Endothelial cell of umbilical vein (primary cell): ENCODE results near the gene TMEM132A. TPM values are rescaled to one million over a fixed set of nuclear protein-coding genes. Genes with fewer than 3 reads are reported as not detected.

ENCODE experiments used
- BruUV-seq: library from RNA; stranded (reverse); fragments of 400-500 nt; replicated peaks from 2 replicates; lab custom pipeline; 2021; lab: Mats Ljungman, UMichigan
- CTCF ChIA-PET: fragments of 300-600, 350-600 bp; sonication (Branson Sonifier 250); formaldehyde crosslinking; loops from one replicate; lab custom pipeline; 2021; ENCODE audit warnings: antibody characterized with exemption, inconsistent platforms; lab: Charles Lee
- POLR2A ChIA-PET: fragments of 300-600, 350-600 bp; sonication (Branson Sonifier 250); formaldehyde crosslinking; loops from one replicate; lab custom pipeline; 2021; ENCODE audit warnings: antibody characterized with exemption, inconsistent platforms; lab: Charles Lee
- DNase-seq: peaks from one replicate; pipeline ENCODE4 v3.0.0-alpha.2; 2011; ENCODE audit warnings: low read depth, low spot score
- FAIRE-seq: peaks from 2 replicates; lab custom pipeline; 2011; peaks lifted over from hg19 to GRCh38; lab: Jason Lieb, UNC
- H2AFZ ChIP-seq: 2 replicates; pipeline ENCODE4 v1.6.0; 2012; ENCODE audit warnings: low read depth, low read length, control low read depth, inconsistent platforms
- H3K27ac ChIP-seq: 2 replicates; pipeline ENCODE4 v1.5.1; 2011; ENCODE audit warnings: low read depth, mild to moderate bottlenecking, control low read depth, low read length, moderate library complexity; ENCODE audit not compliant: insufficient read depth
- H3K27me3 ChIP-seq, 2 experiments: 2 replicates each; pipeline versions ENCODE4 v1.6.0 to v1.6.1; 2011; ENCODE audit warnings: low read length in 2 of 2, mixed read lengths in 1 of 2; ENCODE audit not compliant: control insufficient read depth in 2 of 2, insufficient read depth in 2 of 2
- H3K36me3 ChIP-seq, 2 experiments: 2 replicates in 1 of 2; 3 replicates in 1 of 2; pipeline ENCODE4 v1.5.1; 2011; ENCODE audit warnings: low read length in 2 of 2, mild to moderate bottlenecking in 1 of 2, moderate library complexity in 1 of 2; ENCODE audit not compliant: control insufficient read depth in 2 of 2, insufficient read depth in 2 of 2; ENCODE audit errors: extremely low read depth in 1 of 2
- H3K4me1 ChIP-seq: 3 replicates; pipeline ENCODE4 v1.5.1; 2011; ENCODE audit warnings: mild to moderate bottlenecking, low read length; ENCODE audit not compliant: control insufficient read depth, insufficient read depth; ENCODE audit errors: extremely low read depth
- H3K4me2 ChIP-seq: 2 replicates; pipeline ENCODE4 v1.6.1; 2011; ENCODE audit warnings: low read length, control low read depth, mixed read lengths; ENCODE audit not compliant: insufficient read depth
- H3K4me3 ChIP-seq, 3 experiments: fragments of 200-600 bp in 1 of 3; sonication (generic), shearing (Covaris generic) in 1 of 3; replicated peaks in 1 of 3; 2 replicates each; pipeline ENCODE4 v1.5.1; 2011 to 2016; ENCODE audit warnings: control low read depth in 3 of 3, low read length in 3 of 3, mild to moderate bottlenecking in 2 of 3, inconsistent platforms in 1 of 3, low read depth in 1 of 3, moderate library complexity in 1 of 3; ENCODE audit not compliant: insufficient read depth in 1 of 3
- H3K79me2 ChIP-seq: 2 replicates; pipeline ENCODE4 v1.6.0; 2012; ENCODE audit warnings: low read length, inconsistent platforms; ENCODE audit not compliant: control insufficient read depth, insufficient read depth
- H3K9ac ChIP-seq: replicated peaks from 2 replicates; pipeline ENCODE3; 2011; ENCODE audit warnings: low read length, control low read depth; ENCODE audit not compliant: insufficient read depth; ENCODE audit errors: extremely low read depth
- H3K9me1 ChIP-seq: replicated peaks from 3 replicates; pipeline ENCODE4 v1.6.0; 2011; ENCODE audit warnings: mild to moderate bottlenecking, low read length; ENCODE audit not compliant: control insufficient read depth, insufficient read depth; ENCODE audit errors: extremely low read depth
- H3K9me3 ChIP-seq: replicated peaks from 2 replicates; pipeline ENCODE4 v1.5.1; 2012; ENCODE audit warnings: low read length, inconsistent platforms; ENCODE audit not compliant: control insufficient read depth, insufficient read depth
- H4K20me1 ChIP-seq: replicated peaks from 2 replicates; pipeline ENCODE3; 2011; ENCODE audit warnings: mild to moderate bottlenecking, low read length; ENCODE audit not compliant: control insufficient read depth, insufficient read depth; ENCODE audit errors: extremely low read depth
- CTCF ChIP-seq, 2 donors: IDR thresholded peaks; 1 replicate in 1 of 2; 2 replicates in 1 of 2; pipeline ENCODE4 v1.5.1; 2011; ENCODE audit warnings: low read length in 2 of 2, mild to moderate bottlenecking in 2 of 2, moderate library complexity in 2 of 2, control low read depth in 1 of 2, inconsistent platforms in 1 of 2, low read depth in 1 of 2; ENCODE audit not compliant: insufficient read depth in 1 of 2; ENCODE audit errors: extremely low read depth in 1 of 2
- EZH2 ChIP-seq: IDR thresholded peaks from 2 replicates; pipeline ENCODE4 v1.6.1; 2012; ENCODE audit warnings: borderline replicate concordance, low read depth, mild to moderate bottlenecking, moderate library complexity, low read length, inconsistent platforms; ENCODE audit not compliant: severe bottlenecking
- FOS ChIP-seq: IDR thresholded peaks from 2 replicates; pipeline ENCODE4 v1.6.1; 2011; ENCODE audit warnings: mild to moderate bottlenecking, low read length, moderate library complexity, borderline replicate concordance; ENCODE audit not compliant: insufficient read depth
- GATA2 ChIP-seq: IDR thresholded peaks from 2 replicates; pipeline ENCODE4 v1.7.0; 2011; ENCODE audit warnings: low read depth, mild to moderate bottlenecking, moderate library complexity, mixed read lengths, low read length; ENCODE audit not compliant: insufficient read length, insufficient read depth
- JUN ChIP-seq: IDR thresholded peaks from 2 replicates; pipeline ENCODE4 v1.6.1; 2011; ENCODE audit warnings: borderline replicate concordance, low read depth; ENCODE audit not compliant: insufficient read length, insufficient read depth
- MAX ChIP-seq: IDR thresholded peaks from 2 replicates; pipeline ENCODE4 v1.6.1; 2011; ENCODE audit not compliant: insufficient read depth, insufficient read length
- MYC ChIP-seq: IDR thresholded peaks from one replicate; pipeline ENCODE4 v1.6.1; 2011; ENCODE audit warnings: mild to moderate bottlenecking, low read depth, low read length
- POLR2A ChIP-seq: IDR thresholded peaks from 2 replicates; pipeline ENCODE4 v1.6.1; 2012; ENCODE audit warnings: low read depth, mild to moderate bottlenecking, control low read depth, low read length
- POLR2AphosphoS5 ChIP-seq: IDR thresholded peaks from 2 replicates; pipeline ENCODE4 v1.6.1; 2012; ENCODE audit warnings: low read depth, mild to moderate bottlenecking, control low read depth, low read length, moderate library complexity; ENCODE audit not compliant: insufficient read depth
- dilution Hi-C: fragments of 300-500 bp; cut with MboI; formaldehyde crosslinking; loops from one replicate; pipeline ENCODE4 v1.15.0; 2019; ENCODE audit warnings: low sequenced_read_pairs; ENCODE audit not compliant: extremely low pct_ligation_motif_present
- intact Hi-C: fragments of 100-400 bp; cut with micrococcal nuclease; formaldehyde crosslinking; loops from one replicate; pipeline ENCODE4 v1.10.0; 2022
- polyA plus RNA-seq, 4 experiments: library from polyadenylated mRNA; depleted of rRNA in 3 of 4; stranded (reverse) in 3 of 4; unstranded in 1 of 4; fragments of >200 nt; gene quantifications; 2 replicates each; pipeline versions ENCODE4 v1.2.1 to v1.2.3, GENCODE V29; 2011 to 2012; ENCODE audit warnings: missing spikeins in 1 of 4
- small RNA-seq: library from RNA; depleted of rRNA; stranded (forward); fragments of <200 nt; gene quantifications from one replicate; pipeline ENCODE3, GENCODE V24; 2012; ENCODE audit warnings: low replicate concordance, low read depth; ENCODE audit not compliant: insufficient read depth, insufficient read length
- total RNA-seq: library from RNA; stranded (reverse); gene quantifications from 2 replicates; pipeline ENCODE4 v1.2.3, GENCODE V29; 2021

Gene TMEM132A
- total and polyA plus RNA-seq, 2 donors (not counting 3 experiments of a cell fraction or from before 2014, with no cell fraction given): 74.3 to 106 TPM

- dilution Hi-C loops: no loop called here
- no peaks in the 10 kb centered on the region for H3K9me3 ChIP-seq
- no TSS peak for BruUV-seq
- no peak overlapping the region for H3K4me2 ChIP-seq
- intact Hi-C loops: no loop called here
- CTCF ChIA-PET: no interaction called here
- H2AFZ ChIP-seq: no peak overlapping the region
- POLR2A ChIA-PET: no interaction called here
- H3K4me1 ChIP-seq: no peaks in the 10 kb centered on the region
- no peak overlapping the region for H3K27ac ChIP-seq
- peaks cover 4 to 14% of the 10 kb centered on the region in 2 experiments for H3K27me3 ChIP-seq
- no peak for TF ChIP-seq POLR2AphosphoS5
- TF ChIP-seq MAX: no peak
- no peak for TF ChIP-seq FOS
- TF ChIP-seq EZH2: no peak
- no peak for TF ChIP-seq MYC
- TF ChIP-seq JUN: no peak
- TF ChIP-seq CTCF (IDR thresholded peaks at IDR 0.05; ENCODE audit: extremely low read depth in 1 of 2, insufficient read depth in 1 of 2, low read depth in 1 of 2, low read length in 2 of 2): no peak
- TF ChIP-seq GATA2: no peak
- no peak for TF ChIP-seq POLR2A
- no peaks in the 10 kb centered on the region for H4K20me1 ChIP-seq
- no peak for FAIRE-seq
- H3K4me3 ChIP-seq: no peak overlapping the region
- DNase-seq: no peak
- H3K9ac ChIP-seq: no peak overlapping the region
- H3K9me1 ChIP-seq: no peaks in the 10 kb centered on the region
- H3K79me2 ChIP-seq: no peaks in the 10 kb centered on the region
- H3K36me3 ChIP-seq: no peaks in the 10 kb centered on the region
These were observed 62.0 kb downstream of the TMEM132A start for GRCh38 chr11:60985991-60986915.

Small RNAs within 50 kb of the gene (small RNA-seq; reads per million reads assigned to genes)
- not detected for gene RNU6-933P

Other genes starting within 250 kb of the TMEM132A start
- gene MS4A8, start 224.8 kb upstream of the TMEM132A start, total RNA-seq: not detected in 2 replicates
- gene MS4A8, start 224.8 kb upstream of the TMEM132A start, polyA plus RNA-seq: not detected in 2 replicates
- not detected in 2 replicates for gene MS4A18, start 199.7 kb upstream of the TMEM132A start, total RNA-seq
- gene MS4A18, start 199.7 kb upstream of the TMEM132A start, polyA plus RNA-seq: not detected in 2 replicates
- gene MS4A15, start 167.6 kb upstream of the TMEM132A start, total RNA-seq: not detected in 2 replicates
- not detected in 2 replicates for gene MS4A15, start 167.6 kb upstream of the TMEM132A start, polyA plus RNA-seq
- not detected in 2 replicates for gene MS4A10, start 139.1 kb upstream of the TMEM132A start, total RNA-seq
- not detected in 2 replicates for gene MS4A10, start 139.1 kb upstream of the TMEM132A start, polyA plus RNA-seq
- gene CCDC86, start 82.3 kb upstream of the TMEM132A start, total RNA-seq: 57.6 and 60.8 TPM in 2 replicates
- 29.8 and 32.3 TPM in 2 replicates for gene CCDC86, start 82.3 kb upstream of the TMEM132A start, polyA plus RNA-seq
- gene PTGDR2, start 68.5 kb upstream of the TMEM132A start, total RNA-seq: 0.15 TPM in 1 of 2 replicates, not detected in the other
- not detected in 2 replicates for gene PTGDR2, start 68.5 kb upstream of the TMEM132A start, polyA plus RNA-seq
- not detected in 2 replicates for gene ZP1, start 56.9 kb upstream of the TMEM132A start, total RNA-seq
- gene ZP1, start 56.9 kb upstream of the TMEM132A start, polyA plus RNA-seq: not detected in 2 replicates
- gene PRPF19, start 17.9 kb upstream of the TMEM132A start, total RNA-seq: 114 and 126 TPM in 2 replicates
- gene PRPF19, start 17.9 kb upstream of the TMEM132A start, polyA plus RNA-seq: 97.1 and 121 TPM in 2 replicates
- 172 and 192 TPM in 2 replicates for gene TMEM109, start 10.3 kb upstream of the TMEM132A start, total RNA-seq
- gene TMEM109, start 10.3 kb upstream of the TMEM132A start, polyA plus RNA-seq: 141 and 143 TPM in 2 replicates
- gene SLC15A3, start 27.7 kb downstream of the TMEM132A start, total RNA-seq: 1.7 and 4.4 TPM in 2 replicates
- 3.3 TPM in 2 replicates for gene SLC15A3, start 27.7 kb downstream of the TMEM132A start, polyA plus RNA-seq
- not detected in 2 replicates for gene CD6, start 47.2 kb downstream of the TMEM132A start, total RNA-seq
- not detected in 2 replicates for gene CD6, start 47.2 kb downstream of the TMEM132A start, polyA plus RNA-seq
- gene CD5, start 178.0 kb downstream of the TMEM132A start, total RNA-seq: not detected in 2 replicates
- gene CD5, start 178.0 kb downstream of the TMEM132A start, polyA plus RNA-seq: not detected in 2 replicates
- gene VPS37C, start 237.0 kb downstream of the TMEM132A start, total RNA-seq: 23.4 and 24.2 TPM in 2 replicates
- gene VPS37C, start 237.0 kb downstream of the TMEM132A start, polyA plus RNA-seq: 17.7 TPM in 2 replicates